ENCODE measurements around the gene ANKRD11. TPM values are rescaled to one million over a fixed set of nuclear protein-coding genes. Genes with fewer than 3 reads are reported as not detected.

ANKRD11 gene
- total RNA-seq, 1 donor from 2014 or later: 178 TPM

- DNase-seq (ENCODE audit: extremely low read depth, low read depth, low spot score): no peak
These were observed 79.5 kb downstream of the ANKRD11 start for GRCh38 chr16:89410794-89411309.

GRCh38 chr16:89410322-89410721 lies 80.0 kb downstream of the ANKRD11 start:
- no peak for DNase-seq (ENCODE audit: extremely low read depth, low read depth, low spot score)

- no peak for DNase-seq (ENCODE audit: extremely low read depth, low read depth, low spot score)
These were observed 81.1 kb downstream of the ANKRD11 start for GRCh38 chr16:89409161-89409711.

- no peak for DNase-seq (ENCODE audit: extremely low read depth, low read depth, low spot score)
These were observed 82.0 kb downstream of the ANKRD11 start for GRCh38 chr16:89408315-89408714.

- no peak for DNase-seq (ENCODE audit: extremely low read depth, low read depth, low spot score)
These were observed 82.4 kb downstream of the ANKRD11 start for GRCh38 chr16:89407925-89408300.

GRCh38 chr16:89407282-89407924 lies 83.0 kb downstream of the ANKRD11 start:
- DNase-seq (ENCODE audit: extremely low read depth, low read depth, low spot score): no peak

GRCh38 chr16:89406277-89406888 lies 84.0 kb downstream of the ANKRD11 start:
- no peak for DNase-seq (ENCODE audit: extremely low read depth, low read depth, low spot score)

GRCh38 chr16:89404561-89404960 lies 85.8 kb downstream of the ANKRD11 start:
- DNase-seq (ENCODE audit: extremely low read depth, low read depth, low spot score): no peak

- DNase-seq (ENCODE audit: extremely low read depth, low read depth, low spot score): no peak
These were observed 87.4 kb downstream of the ANKRD11 start for GRCh38 chr16:89402962-89403361.

- no peak for DNase-seq (ENCODE audit: extremely low read depth, low read depth, low spot score)
These were observed 88.5 kb downstream of the ANKRD11 start for GRCh38 chr16:89401641-89402445.

GRCh38 chr16:89401205-89401604 lies 89.2 kb downstream of the ANKRD11 start:
- DNase-seq (ENCODE audit: extremely low read depth, low read depth, low spot score): no peak

- no peak for DNase-seq (ENCODE audit: extremely low read depth, low read depth, low spot score)
These were observed 89.6 kb downstream of the ANKRD11 start for GRCh38 chr16:89400740-89401139.

- DNase-seq (ENCODE audit: extremely low read depth, low read depth, low spot score): no peak
These were observed 91.4 kb downstream of the ANKRD11 start for GRCh38 chr16:89398924-89399323.

- DNase-seq (ENCODE audit: extremely low read depth, low read depth, low spot score): no peak
These were observed 93.0 kb downstream of the ANKRD11 start for GRCh38 chr16:89397331-89397861.

- no peak for DNase-seq (ENCODE audit: extremely low read depth, low read depth, low spot score)
These were observed 94.2 kb downstream of the ANKRD11 start for GRCh38 chr16:89396156-89396555.

GRCh38 chr16:89395150-89396142 lies 94.9 kb downstream of the ANKRD11 start:
- no peak for DNase-seq (ENCODE audit: extremely low read depth, low read depth, low spot score)

- no peak for DNase-seq (ENCODE audit: extremely low read depth, low read depth, low spot score)
These were observed 96.5 kb downstream of the ANKRD11 start for GRCh38 chr16:89393738-89394406.

- DNase-seq (ENCODE audit: extremely low read depth, low read depth, low spot score): no peak
These were observed 97.3 kb downstream of the ANKRD11 start for GRCh38 chr16:89392881-89393737.
